ENCODE data around the gene AQP12A.

GRCh38 chr2:240648155-240648649, 43.5 kb upstream of the AQP12A start:
- TF ChIP-seq CTCF (IDR thresholded peaks at IDR 0.05) (no peak), ZFX (IDR thresholded peaks at IDR 0.05; ENCODE audit: borderline replicate concordance) (no peak)
